Right renal pelvis (tissue), 4 donors: ENCODE data around the gene PAX5. TPM values are rescaled to one million over a fixed set of nuclear protein-coding genes. Genes with fewer than 3 reads are reported as not detected.

Source experiments
- DNase-seq, 4 donors: peaks; one replicate each; pipeline ENCODE4 v3.0.0-alpha.2; 2013; ENCODE audit warnings: low read depth in 4 of 4, low spot score in 3 of 4, missing footprints in 1 of 4
- polyA plus RNA-seq, 4 donors: library from polyadenylated mRNA; unstranded; fragments of 120-200 nt; gene quantifications; one replicate each; pipeline ENCODE4 v1.2.1, GENCODE V29; 2013; ENCODE audit not compliant: insufficient read length in 4 of 4

Gene PAX5
- polyA plus RNA-seq, 4 donors: 0.08 to 0.19 (median 0.16) TPM

GRCh38 chr9:36842560-36843530 lies 191.2 kb downstream of the PAX5 start:
- no peak for DNase-seq

DNA sequence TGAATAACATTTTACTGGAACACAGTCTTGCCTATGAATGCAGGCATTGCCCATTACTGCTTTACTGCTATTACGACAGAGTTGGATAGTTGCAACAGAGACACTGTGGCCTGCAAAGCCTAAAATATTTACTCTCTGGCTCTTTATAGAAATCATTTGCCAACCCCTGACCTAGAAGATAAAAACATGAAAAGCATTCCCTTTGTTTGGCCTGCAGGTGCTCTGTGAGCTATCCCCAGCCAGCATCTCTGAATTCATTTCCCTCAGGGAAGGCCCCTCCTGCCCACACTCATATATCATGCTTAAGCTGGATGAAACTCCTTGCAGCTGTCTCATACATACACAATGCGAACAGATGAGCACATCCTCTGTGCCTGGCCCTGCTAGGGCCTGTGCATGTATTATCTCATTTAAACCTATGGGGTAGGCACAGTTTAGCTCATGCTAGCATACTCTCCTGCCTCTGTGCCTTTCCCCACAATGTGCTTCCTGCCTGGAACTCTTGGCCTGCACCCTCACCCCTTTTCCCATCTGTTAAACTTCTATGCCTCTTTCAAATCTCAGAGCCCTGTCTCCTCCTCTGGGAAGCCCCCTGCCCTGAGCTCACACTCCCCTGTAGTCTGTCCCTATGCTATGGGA lies 193.1 kb downstream of the PAX5 start:
- DNase-seq: no peak

GRCh38 chr9:36839131-36839885 lies 194.8 kb downstream of the PAX5 start:
- no peak for DNase-seq

DNA sequence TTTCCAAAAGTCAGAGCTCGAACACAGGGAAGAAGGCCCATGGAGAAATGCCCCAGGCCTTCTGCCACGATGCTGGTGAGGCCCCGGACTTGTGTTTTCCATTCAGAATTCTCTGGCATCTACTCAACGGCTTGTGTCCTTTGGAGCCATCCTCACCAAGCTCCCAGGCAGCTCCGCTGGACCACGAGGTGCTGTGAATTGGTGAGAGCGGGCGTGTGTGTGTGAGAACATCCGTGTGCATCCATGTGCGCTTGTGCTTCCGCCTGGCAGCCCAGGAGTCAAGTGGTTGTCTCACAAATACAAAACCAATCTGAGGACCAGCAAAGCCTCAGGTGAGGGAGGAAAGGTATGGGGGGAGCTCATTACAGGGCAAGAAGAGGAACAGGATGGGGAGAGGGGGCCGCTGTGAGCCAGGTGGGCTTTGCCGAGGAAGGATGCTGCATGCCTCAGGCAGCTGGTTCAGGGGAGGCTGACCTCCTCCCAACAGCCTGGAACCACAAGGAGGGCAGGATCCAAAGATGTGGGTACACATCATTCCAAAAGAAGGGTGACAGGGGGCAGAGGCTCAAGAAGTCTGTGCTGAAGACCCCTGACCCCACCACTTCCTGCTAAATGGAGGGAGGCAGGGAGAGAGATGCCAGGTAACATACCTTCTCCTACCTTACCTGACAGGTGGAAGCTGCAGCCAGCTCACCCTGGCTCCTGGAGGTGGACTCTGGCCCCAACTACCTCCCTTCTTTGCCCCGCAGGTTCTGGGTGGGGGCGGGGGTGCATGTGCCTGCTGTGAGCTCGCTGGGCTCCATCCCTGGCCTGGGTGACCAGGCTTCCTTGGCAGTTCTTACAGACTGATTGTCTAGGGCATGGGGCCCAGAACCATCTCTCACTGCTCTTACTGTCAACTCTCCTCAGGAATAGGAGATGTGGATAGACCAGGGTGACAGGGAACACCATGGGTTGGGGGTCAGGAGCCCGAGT lies 196.3 kb downstream of the PAX5 start:
- DNase-seq: no peak

DNA sequence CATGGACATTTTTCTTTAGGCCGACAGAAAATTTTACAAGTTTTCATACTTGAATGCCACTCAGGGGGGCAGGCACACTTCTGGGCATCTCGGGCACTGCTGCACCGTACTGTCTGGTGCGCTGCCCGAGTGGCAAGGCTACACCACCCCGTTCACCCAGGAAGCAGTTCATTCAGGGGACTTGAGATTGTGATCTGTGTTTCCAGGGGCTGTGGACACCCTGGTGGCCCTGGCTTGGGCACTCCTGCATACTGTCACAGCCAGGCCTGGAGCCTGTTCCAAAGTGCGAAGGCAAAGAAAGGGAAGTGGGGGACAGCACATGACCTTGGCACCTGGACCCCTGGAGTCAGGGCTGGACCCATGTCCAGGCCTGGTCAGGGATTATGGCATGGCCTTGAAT lies 197.6 kb downstream of the PAX5 start:
- no peak for DNase-seq

GRCh38 chr9:36835271-36835996 lies 198.6 kb downstream of the PAX5 start:
- DNase-seq: no peak

GRCh38 chr9:36834736-36835135 lies 199.3 kb downstream of the PAX5 start:
- DNase-seq: no peak

- DNase-seq: no peak
Observed at GRCh38 chr9:36833954-36834353, 200.1 kb downstream of the PAX5 start.

GRCh38 chr9:36832164-36832795 lies 201.8 kb downstream of the PAX5 start:
- no peak for DNase-seq

DNA sequence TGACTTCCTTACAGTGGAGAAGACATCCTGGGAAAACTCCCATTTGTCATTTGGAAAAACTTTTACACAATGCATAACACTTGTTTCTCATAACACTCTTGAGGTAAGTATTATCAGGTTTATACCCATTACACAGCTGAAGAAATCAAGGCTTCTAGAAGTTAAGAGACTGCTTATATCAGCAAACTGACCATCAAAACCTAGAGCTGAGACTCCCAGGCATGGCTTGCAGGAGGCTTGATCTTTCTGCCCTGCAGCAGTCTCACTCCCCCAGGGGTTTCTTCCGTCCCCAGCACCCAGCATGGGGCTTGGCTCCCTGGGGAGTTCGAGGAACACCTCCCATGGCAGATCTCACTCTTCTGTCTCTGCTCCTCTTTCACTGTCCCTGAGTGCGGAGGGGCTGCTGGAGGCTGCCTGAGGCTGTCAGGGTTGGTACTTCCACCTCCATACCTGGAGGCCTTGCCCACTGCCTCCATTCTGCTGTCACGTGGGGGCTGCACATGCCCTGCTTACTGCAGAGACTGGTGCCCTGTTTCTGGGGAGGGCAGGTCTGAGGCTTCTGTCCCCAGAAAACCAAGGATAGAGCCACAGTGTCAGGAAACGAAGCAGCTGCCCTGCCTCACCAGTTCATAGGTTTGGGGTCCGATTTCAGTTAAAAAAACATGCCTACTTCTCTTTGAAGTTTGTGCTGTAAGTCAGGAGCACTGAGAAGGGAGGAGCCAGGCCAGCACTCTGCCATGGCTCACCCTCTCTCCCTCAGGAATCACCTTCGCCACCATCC lies 202.5 kb downstream of the PAX5 start:
- no peak for DNase-seq

GRCh38 chr9:36828611-36829013 lies 205.5 kb downstream of the PAX5 start:
- no peak for DNase-seq

- DNase-seq: no peak
Observed at GRCh38 chr9:36827593-36827992, 206.5 kb downstream of the PAX5 start.

GRCh38 chr9:36826581-36826980 lies 207.5 kb downstream of the PAX5 start:
- DNase-seq: no peak

DNA sequence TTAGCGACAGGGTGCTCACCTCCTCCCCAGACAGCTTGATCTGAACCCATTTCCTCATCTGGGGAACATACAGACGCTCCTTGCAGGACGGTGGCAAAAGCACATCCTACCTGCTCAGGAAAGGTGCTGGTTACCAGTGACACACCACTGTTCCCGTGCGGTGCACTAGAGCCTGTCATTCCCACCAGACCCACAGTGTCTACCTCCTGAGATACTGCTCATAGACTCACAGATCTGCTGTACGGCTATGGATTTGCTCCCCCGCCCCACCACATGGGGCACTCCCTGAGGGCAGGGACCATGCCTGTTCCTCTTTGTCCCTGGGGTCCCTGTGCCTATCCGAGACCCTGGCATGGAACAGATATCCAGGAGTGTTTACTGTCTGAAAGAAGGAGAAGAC lies 208.9 kb downstream of the PAX5 start:
- no peak for DNase-seq

DNA sequence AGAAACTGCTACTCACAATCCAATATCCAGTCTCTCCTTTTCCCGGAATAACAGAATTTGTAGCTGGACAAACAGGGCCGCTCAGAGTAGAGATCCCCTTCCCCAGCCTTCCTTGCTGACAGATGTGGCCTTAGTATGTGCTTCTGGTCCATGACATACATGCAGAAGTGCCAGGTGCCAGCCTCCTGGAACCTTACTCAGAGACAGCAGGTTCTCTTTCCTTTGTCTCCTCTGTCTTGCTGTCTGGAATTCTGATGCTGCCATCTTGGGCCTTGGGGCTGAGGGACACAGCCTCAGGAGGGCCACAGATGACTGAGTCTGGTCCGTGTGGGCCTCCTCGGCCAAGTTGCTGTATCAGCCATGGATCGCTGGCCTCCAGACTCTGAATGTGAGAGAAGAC lies 210.1 kb downstream of the PAX5 start:
- no peak for DNase-seq

DNA sequence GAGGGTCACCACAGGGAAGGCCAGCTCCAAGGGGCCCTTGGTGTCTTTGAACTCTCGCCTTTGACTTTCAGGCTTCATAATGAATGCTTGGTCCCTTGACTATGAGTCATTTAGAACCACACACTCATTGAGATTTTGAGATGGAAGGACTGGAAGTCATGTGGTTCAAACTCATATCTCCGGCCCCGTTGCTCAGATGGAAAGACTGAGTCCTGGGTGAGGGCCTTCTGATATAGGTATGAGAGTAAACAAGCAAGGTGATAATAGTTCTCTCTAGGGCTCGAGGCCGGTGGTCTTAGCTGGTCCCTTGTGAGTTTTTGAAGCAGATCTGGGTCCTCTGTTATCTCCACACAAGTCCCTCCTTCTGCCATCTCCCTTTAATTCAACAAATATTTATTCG lies 210.6 kb downstream of the PAX5 start:
- DNase-seq: no peak

GRCh38 chr9:36822201-36822600 lies 211.9 kb downstream of the PAX5 start:
- no peak for DNase-seq

- no peak for DNase-seq
Observed at GRCh38 chr9:36820392-36820861, 213.6 kb downstream of the PAX5 start.
